Stimulated activated effector memory CD8-positive, alpha-beta T cell treated with anti-CD3 and anti-CD28 coated beads, Interleukin-12 subunit alpha, Interleukin-12 subunit beta, amount 100 ng/mL, for 72 hours (primary cell): ENCODE data around the gene CBLN2.

ENCODE experiments used
- ATAC-seq: fragments of 150-1000 bp; cut with Tn5 transposase; 2 replicates; pipeline ENCODE4 v1.10.0; 2021
- DNase-seq, 2 donors: peaks; one replicate each; pipeline ENCODE4 v3.0.0; 2021 to 2022; ENCODE audit warnings: low spot score in 2 of 2
- H3K27ac Mint-ChIP-seq: one replicate; pipeline ENCODE4 v1.8.0; 2022; ENCODE audit warnings: mild to moderate bottlenecking, mixed read lengths
- H3K36me3 Mint-ChIP-seq: one replicate; pipeline ENCODE4 v1.8.0; 2022; ENCODE audit warnings: mild to moderate bottlenecking, mixed read lengths
- H3K4me1 Mint-ChIP-seq: one replicate; pipeline ENCODE4 v1.8.0; 2022; ENCODE audit warnings: mixed read lengths
- H3K4me3 Mint-ChIP-seq: one replicate; pipeline ENCODE4 v1.8.0; 2022; ENCODE audit warnings: mild to moderate bottlenecking, mixed read lengths
- H3K9me3 Mint-ChIP-seq: one replicate; pipeline ENCODE4 v1.8.0; 2022; ENCODE audit warnings: mixed read lengths

The CBLN2 gene

DNA sequence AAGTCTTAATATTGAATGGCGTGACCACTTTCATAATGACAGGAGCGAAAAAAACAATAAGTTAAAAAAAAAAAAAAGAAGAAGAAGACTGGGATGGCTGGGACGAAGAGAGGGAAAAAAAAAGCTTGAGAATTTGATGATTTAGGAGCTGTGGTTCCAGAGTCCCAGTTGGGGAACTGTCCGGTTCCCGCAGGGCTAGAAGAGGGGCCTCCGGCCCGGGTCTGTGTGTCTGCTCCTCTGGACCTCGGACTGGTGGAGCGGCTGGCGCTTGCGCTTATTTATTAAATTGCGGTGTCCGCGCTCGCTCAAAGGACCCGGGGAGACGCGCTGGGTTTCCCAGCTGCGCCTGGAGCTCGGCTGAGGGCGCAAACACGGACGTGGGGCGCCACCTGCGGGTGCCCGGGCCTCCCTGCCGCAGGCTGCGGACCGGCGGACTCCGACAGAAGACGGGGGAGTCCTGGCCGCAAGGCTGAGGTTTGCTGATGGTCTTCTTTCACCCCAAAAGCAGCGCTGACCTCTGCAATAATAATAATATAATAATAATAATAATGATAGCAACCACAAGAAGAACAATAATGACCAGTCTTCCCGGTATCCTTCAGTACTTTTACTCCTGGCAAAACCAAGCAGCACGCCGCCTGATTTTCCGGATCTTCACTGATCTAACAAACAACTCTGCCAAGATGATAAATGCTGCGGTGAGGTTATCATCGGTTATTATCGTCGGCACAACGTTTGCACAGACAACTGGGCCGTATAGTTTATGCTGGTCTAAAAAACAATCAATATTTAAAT is at the start of gene CBLN2:
Gene CBLN2, minus strand, starts transcription at position 251 of the 795 bp plus-strand sequence. CDS start 2,182 bp downstream, outside the sequence.
- ATAC-seq (no peak), DNase-seq (peak in 1 of 2 donors; percentile 51)
- Mint-ChIP-seq H3K4me1 (no peaks in the 10 kb centered on the region), H3K36me3 (no peaks in the 10 kb centered on the region), H3K4me3 (no peak within 1 kb of the TSS), H3K27ac (no peak within 1 kb of the TSS), H3K9me3 (peaks cover 8% of the 10 kb centered on the region)

DNA sequence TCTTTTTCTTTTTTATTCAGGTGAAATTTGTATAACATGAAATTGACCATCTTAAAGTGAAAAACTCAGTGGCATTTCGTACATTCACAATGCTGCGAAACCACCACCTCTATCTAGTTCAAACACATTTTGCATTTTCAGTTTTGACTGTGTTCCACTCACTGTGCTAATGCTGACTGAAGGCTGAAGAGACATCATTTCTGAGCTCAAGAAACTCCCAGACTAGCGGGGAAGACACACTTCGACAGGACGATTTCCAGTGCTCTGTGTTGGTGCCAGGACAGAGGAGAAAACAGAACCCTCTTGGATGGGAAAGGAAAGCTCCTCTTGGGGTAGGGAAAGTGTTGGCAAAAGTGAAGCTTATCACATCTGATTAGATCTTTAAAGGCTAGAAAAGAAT is 44.2 kb upstream of the CBLN2 start:
- Mint-ChIP-seq H3K9me3 (peaks cover 24% of the 10 kb centered on the region), H3K36me3 (no peaks in the 10 kb centered on the region), H3K27ac (no peak overlapping the region), H3K4me1 (no peaks in the 10 kb centered on the region), H3K4me3 (no peak overlapping the region)
- DNase-seq (no peak), ATAC-seq (no peak)

DNA sequence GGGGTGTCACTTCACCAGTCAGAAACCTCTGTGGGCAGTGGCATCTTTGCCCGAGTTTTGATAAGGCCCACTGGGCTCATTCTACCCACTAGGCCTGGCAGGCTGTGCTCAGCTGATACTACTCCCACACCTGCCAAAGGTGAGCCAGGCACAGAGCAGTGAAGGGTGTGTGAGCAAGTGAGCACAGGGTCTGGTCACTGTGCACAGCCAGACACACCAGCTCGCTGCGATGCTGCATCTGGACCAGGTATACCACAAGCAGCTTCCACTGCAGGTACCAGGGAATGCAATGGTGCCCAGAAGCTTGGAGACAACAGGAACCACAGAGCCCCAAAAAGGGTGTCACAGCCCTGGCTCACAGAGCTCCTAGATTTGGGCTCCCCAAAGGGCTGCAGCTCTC is 40.6 kb upstream of the CBLN2 start:
- no peak for ATAC-seq
- no peak overlapping the region for H3K27ac Mint-ChIP-seq
- H3K36me3 Mint-ChIP-seq = no peaks in the 10 kb centered on the region
- H3K4me1 Mint-ChIP-seq = no peaks in the 10 kb centered on the region
- DNase-seq = no peak
- H3K4me3 Mint-ChIP-seq = no peak overlapping the region
- H3K9me3 Mint-ChIP-seq = peaks cover 20% of the 10 kb centered on the region

DNA sequence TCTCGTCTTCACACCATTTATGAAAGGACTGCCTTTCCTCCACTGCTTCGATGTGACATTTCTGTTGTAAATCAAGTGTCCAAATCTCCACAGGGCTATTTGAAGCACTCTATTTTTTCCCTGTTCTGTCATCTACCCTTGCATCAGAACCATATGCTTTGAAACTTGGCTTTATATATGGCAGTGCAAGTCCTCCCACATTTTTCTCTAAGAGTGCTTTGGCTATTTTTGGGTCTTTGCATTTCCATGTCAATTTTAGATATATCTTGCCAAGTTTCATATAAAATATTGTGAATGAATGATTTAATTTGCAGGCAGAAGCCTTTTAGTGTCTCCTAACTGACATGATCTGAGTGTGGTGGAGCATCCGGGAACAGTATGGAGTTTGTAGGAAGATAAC is 37.8 kb upstream of the CBLN2 start:
- Mint-ChIP-seq H3K4me1 (no peaks in the 10 kb centered on the region), H3K4me3 (no peak overlapping the region)
- no peak for ATAC-seq

DNA sequence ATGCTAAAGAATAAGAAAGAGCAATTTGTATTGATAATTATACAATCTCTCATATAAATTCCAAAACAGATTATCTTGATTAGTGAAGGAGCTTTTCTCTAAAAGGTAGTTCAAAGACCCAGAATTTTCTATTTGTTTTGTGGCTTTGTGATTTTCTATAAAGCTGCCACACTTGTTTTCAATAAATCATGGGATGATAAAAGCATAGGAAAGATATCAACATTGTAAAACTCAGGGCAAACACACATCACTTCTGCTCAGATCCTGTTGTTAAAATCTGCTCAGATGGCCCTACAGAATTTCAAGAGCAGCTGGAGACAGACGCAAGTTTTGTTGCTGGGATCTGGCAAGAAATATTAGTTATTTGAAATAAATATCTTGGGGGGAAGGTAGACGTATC is 28.8 kb upstream of the CBLN2 start:
- no peaks in the 10 kb centered on the region for H3K36me3 Mint-ChIP-seq
- peaks cover 20% of the 10 kb centered on the region for H3K9me3 Mint-ChIP-seq
- H3K4me3 Mint-ChIP-seq = no peak overlapping the region
- no peak overlapping the region for H3K27ac Mint-ChIP-seq
- H3K4me1 Mint-ChIP-seq = no peaks in the 10 kb centered on the region
- ATAC-seq = no peak
- no peak for DNase-seq

More for the DNA sequence above, 37.8 kb upstream of the CBLN2 start:
- H3K27ac Mint-ChIP-seq = no peak overlapping the region
- H3K9me3 Mint-ChIP-seq = peaks cover 14% of the 10 kb centered on the region
- DNase-seq = no peak
- no peaks in the 10 kb centered on the region for H3K36me3 Mint-ChIP-seq

DNA sequence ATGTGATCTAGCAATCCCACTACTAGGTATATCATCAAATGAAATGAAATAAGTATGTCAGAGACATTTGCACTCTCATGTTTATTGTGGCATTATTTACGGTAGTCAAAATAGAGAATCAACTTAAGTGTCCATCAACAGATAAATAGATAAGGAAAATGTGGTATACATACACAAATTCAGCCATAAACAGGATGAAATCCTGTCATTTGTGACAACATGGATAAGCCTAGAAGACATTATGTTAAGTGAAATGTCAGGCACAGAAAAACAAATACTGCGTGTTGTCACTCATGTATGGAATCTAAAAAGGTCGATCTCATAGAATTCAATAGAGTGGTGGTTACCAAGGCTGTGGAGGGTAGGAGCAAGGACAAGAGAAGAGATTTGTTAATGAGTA is 22.1 kb upstream of the CBLN2 start:
- no peak overlapping the region for H3K4me3 Mint-ChIP-seq
- ATAC-seq (no peak), DNase-seq (no peak)
- H3K9me3 Mint-ChIP-seq = peaks cover 27% of the 10 kb centered on the region
- no peak overlapping the region for H3K27ac Mint-ChIP-seq
- H3K4me1 Mint-ChIP-seq = no peaks in the 10 kb centered on the region
- H3K36me3 Mint-ChIP-seq = no peaks in the 10 kb centered on the region

DNA sequence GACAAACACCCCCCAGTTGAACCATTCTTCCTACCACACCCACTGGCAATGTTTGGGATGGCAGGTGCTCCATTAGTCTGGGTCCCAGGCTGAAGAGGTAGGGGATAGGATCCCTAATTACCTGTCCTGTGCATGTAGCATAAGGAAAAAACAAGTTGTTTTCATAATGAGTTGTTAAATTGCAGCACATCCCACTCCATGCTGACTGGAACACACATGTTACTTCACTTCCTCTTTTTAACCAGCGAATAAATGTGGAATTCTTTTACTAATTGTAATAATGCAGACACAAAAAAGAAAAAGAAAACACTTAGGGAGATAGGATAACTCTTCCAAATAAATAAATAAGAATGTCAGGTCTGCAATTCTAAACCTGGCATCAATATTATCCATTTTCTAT is 11.8 kb upstream of the CBLN2 start:
- ATAC-seq (no peak), DNase-seq (no peak)
- Mint-ChIP-seq H3K36me3 (no peaks in the 10 kb centered on the region), H3K4me3 (no peak overlapping the region), H3K27ac (no peak overlapping the region), H3K4me1 (no peaks in the 10 kb centered on the region), H3K9me3 (peaks cover 9% of the 10 kb centered on the region)

DNA sequence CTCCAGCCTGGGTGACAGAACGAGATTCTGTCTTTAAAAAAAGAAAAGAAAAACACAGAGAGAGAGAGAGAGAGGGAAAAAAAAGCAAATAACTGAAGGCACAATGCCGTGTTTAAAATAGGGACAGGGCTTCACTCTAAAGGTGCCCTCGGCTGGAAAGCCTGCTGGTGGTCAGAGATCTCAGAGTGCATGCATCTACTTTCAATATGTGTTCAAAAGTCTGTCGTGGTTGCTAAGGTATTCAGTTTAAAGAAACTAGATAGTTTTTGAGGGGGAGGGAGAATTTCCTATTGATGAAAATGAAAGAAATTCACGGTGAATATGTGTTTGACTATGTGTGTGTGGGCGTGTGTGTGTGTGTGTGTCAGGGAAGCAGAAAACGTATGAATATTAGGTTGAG is 11.0 kb upstream of the CBLN2 start:
- Mint-ChIP-seq H3K4me3 (no peak overlapping the region), H3K27ac (no peak overlapping the region), H3K4me1 (no peaks in the 10 kb centered on the region), H3K9me3 (peaks cover 9% of the 10 kb centered on the region), H3K36me3 (no peaks in the 10 kb centered on the region)
- ATAC-seq (no peak), DNase-seq (no peak)

DNA sequence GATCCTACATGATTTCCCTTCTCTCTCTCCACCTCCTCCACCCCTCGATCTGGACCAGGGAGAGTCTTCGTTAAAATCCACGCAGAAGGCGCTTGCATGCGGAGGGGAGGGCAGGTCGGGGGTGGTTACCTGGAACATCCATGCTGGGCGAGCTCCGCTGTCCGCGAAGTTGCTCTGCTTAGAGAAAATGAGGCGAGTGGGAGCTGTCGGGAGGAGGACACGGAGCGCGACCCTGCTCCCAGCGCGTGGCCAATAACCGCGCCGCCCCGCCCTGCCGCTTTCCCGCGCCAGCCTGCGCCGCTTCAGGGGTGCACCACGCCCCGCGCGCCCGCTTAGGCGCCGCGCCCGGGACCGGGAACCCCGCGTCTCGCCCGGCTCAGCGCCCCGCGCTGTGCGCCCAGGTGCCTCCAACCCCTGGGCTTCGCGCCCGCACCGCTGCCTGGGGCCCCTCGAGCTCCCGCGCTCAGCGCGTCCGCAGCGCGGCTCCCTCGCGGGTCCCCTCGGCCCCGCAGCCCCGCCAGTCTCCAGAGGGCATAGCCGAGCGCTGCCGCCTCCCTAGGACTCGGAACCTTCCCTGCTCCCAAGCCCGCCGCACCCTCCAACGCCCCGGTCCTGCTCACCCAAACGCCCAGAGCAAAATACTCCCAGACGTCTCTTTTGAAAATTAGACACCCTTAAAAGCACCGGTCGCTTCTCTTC is 636 bp downstream of the CBLN2 start:
- Mint-ChIP-seq H3K27ac (no peak overlapping the region), H3K36me3 (no peaks in the 10 kb centered on the region), H3K4me3 (no peak overlapping the region), H3K9me3 (peaks cover 8% of the 10 kb centered on the region), H3K4me1 (no peaks in the 10 kb centered on the region)
- ATAC-seq (no peak), DNase-seq (no peak)

DNA sequence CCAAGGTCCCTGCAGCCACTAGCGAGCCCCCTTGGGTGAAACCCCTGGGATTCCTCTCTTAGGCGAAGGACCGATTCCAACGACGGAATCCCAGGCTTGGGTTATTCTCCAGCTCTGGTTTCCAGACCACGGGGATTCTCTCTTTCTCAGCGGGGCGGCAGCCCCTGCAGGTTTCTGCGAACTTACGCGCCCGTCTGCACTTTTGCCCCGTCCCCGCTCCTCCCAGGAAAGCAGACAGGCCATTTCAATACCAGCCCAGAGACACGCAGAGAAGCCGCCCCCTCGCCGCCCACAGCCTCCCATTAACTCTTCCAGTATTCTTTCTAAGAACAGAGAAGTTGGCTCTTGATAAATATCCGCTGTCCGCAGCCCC is 1.2 kb downstream of the CBLN2 start:
- DNase-seq = no peak

DNA sequence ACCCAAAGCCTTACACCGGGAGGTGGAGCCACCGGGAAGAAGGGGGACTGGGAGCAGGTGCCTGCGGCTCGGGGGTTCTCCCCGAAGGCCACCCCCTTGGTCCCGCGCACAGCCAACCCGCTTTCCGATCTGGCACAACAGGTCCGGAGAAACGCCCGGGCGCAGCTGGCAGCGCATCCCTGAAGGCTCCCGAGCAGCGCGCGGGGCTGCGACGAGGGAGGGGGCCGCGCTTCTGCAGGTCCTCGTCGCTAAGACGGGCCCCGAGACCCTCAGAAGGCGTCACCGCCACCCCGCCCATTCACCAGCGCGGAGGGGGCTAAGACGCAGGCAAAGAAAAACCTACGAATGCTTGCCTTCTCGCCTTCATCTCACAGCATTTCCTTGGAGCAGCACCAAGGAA is 1.8 kb downstream of the CBLN2 start:
- Mint-ChIP-seq H3K4me3 (no peak overlapping the region), H3K9me3 (peaks cover 5% of the 10 kb centered on the region), H3K27ac (no peak overlapping the region), H3K4me1 (no peaks in the 10 kb centered on the region), H3K36me3 (no peaks in the 10 kb centered on the region)
- no peak for ATAC-seq
- no peak for DNase-seq

More for the DNA sequence above, 1.2 kb downstream of the CBLN2 start:
- H3K36me3 Mint-ChIP-seq = no peaks in the 10 kb centered on the region
- H3K4me3 Mint-ChIP-seq = no peak overlapping the region
- ATAC-seq = no peak
- no peaks in the 10 kb centered on the region for H3K4me1 Mint-ChIP-seq
- H3K27ac Mint-ChIP-seq = no peak overlapping the region
- peaks cover 5% of the 10 kb centered on the region for H3K9me3 Mint-ChIP-seq

DNA sequence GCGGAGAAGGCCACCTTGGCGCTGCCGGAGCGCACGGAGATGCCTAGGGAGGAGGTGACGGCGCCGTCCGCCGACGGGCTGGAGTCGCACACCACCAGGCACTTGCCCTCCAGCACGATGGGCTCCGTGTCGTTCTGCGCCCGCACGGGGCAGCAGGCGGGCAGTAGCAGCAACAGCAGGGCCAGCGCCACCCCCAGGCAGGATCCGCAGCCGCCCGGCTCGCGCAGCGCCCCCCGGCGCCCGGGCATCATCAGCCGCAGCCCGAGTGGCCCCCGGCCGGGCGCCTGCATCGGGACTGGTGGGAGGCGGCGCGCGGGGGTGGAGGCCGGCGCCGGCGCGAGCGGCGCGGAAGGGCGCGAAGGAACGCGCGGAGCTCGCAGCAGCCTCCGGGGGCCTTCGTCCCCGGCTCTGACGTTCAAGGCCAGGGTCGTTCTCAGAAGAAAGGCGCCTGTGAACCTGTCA is 2.2 kb downstream of the CBLN2 start:
- ATAC-seq (no peak), DNase-seq (no peak)
- H3K36me3 Mint-ChIP-seq = no peaks in the 10 kb centered on the region
- H3K9me3 Mint-ChIP-seq = peaks cover 5% of the 10 kb centered on the region
- no peak overlapping the region for H3K4me3 Mint-ChIP-seq
- no peak overlapping the region for H3K27ac Mint-ChIP-seq
- H3K4me1 Mint-ChIP-seq = no peaks in the 10 kb centered on the region

DNA sequence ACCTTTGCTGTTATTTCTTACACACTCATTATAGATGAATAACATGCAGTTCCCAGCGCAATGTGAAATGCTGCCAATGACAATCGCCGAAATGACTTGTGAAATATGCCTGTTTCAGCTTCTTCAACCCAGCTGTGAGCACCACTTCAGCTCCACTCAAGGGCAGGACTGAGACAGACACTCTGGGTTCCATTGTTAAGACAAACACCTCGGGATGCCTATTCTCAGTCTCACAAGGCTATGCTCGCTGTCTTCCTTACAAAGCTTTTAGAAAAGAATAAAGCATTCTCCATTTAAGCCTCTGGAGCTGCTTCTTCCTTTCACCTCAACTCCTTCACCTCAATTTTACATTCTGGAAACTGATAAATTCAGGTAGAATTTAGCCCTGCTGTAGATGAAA is 4.2 kb downstream of the CBLN2 start:
- ATAC-seq = no peak
- Mint-ChIP-seq H3K36me3 (no peaks in the 10 kb centered on the region), H3K4me3 (no peak overlapping the region), H3K4me1 (no peaks in the 10 kb centered on the region), H3K27ac (no peak overlapping the region), H3K9me3 (peaks cover 5% of the 10 kb centered on the region)
- no peak for DNase-seq

DNA sequence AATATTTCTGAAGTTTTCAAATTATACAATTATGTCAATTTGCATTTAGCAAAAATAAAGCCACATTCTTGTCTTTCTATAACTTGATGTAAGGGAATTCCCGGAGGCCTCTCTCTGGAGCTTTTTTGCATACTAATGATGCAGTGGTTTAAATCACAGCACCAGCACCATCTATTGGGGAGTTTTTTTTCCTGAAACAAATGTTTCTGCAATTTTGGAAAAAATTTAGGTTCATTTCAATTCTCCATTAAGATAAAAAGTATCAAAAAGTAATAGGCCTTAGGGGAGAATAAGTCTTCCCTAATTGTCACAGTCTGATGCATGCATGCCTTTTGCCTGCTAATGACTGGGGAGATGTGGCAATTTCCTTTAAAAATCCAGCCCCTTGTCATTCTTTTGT is 13.5 kb downstream of the CBLN2 start:
- Mint-ChIP-seq H3K4me1 (no peaks in the 10 kb centered on the region), H3K9me3 (peaks cover 5% of the 10 kb centered on the region), H3K36me3 (no peaks in the 10 kb centered on the region), H3K4me3 (no peak overlapping the region), H3K27ac (no peak overlapping the region)
- ATAC-seq (no peak), DNase-seq (no peak)

DNA sequence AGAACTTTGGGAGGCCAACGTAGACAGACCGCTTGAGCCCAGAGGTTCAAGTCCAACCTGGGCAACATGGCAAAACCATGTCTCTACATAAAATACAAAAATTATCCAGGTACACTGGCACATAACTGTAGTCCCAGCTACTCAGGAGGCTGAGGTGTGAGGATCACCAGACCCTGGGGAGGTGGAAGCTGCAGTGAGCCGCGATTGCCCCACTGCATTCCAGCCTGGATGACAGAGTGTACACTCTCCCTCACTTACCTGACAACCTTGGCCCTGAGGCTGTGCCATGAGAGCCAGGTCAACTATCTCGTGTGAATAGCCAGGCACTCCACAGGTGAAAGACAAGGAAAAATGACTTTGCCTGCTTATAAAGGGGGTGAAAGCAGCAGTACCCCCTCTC is 39.3 kb downstream of the CBLN2 start:
- ATAC-seq (no peak), DNase-seq (no peak)
- Mint-ChIP-seq H3K4me1 (no peaks in the 10 kb centered on the region), H3K36me3 (no peaks in the 10 kb centered on the region), H3K4me3 (no peak overlapping the region), H3K27ac (no peak overlapping the region), H3K9me3 (peaks cover 10% of the 10 kb centered on the region)
